ENCODE results near the gene RYR1.
"Not testable (repeated sequence)": the region's sequence is repeated elsewhere in the genome, so short reads cannot be mapped to it uniquely, and the experiment has no call there.

Gene RYR1

DNA sequence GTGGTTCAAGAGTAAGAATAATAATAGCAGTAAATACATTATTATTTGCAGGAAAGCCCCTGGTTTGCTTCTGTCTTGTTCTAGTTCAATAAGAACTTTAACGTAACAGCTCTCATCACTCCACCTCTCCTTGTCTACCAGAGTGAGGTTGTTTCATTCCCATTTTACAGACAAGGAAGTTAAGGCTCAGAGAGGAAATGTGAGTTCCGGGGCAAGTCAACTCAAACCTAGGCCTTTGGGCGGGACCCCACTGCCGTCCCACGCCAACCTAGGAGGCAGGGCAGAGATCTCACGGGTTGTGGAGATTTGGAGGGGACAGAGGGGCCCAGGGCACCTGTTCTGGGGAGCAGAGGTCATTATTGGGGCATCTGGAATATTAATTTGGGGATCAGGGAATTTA, 182.8 kb downstream of the RYR1 start:
- DNase-seq (ENCODE audit: low read depth): no peak

DNA sequence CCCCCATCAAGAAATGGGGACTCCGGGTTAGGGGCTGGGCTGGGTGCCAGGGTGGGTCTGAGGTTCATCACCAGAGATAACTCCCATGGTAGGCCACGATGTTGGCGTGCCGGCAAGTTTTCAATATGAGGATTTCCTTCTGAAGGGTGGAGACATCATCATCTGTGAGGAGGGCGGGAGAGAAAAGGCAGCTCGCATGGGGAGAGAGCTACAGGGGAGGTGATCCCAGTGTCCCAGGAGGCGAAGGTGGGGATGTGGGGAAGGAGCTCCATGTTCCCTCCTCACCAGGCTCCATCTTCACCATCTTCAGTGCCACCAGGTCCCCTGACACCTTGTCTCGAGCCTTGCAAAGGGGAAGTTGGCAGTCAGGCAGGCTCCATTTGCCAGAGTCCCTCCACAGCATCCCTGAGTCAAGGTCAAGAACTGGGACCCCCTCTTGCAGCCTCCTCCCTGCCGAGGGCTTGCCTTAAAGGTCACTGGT, 183.8 kb downstream of the RYR1 start:
- no peak for DNase-seq (ENCODE audit: low read depth)

DNA sequence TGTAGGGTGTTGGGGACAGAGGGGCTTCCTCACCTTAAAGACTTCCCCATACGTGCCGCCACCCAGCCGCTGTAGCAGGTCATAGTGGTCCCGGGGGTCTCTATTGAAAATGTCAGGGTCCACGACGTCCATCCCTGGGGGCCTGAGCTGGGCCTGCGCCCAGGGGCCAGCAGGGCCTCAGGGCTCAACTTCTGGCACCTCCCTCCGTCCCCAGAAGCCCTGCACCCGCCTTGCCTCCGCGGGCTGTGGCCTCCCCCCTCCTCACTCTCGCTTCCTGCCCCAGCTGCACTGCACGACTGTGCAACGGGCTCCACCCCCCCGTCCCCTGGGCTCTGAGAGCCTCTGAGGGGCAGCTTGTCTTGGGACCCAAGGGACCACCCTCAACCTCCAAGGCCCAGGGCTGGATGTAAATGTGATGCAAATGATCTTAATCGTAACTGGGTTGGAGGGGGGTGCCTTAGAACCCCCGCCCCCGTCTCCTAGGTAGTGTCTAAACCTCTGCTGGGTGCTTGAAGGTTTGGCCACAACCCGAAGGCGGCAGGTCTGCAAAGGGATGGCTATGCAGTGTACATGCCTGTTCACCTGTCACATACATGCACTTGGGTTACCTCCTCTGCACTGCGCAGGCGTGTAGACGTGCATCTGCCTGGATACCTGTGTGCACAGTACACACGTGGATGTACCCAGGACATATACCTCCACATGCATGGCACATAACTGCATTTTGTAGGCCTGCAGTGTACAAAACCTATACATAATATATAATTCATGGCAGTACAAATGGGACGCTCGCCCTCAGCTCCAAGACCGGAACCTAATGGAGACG, 184.5 kb downstream of the RYR1 start, which contains the start of gene MAP4K1:
Gene MAP4K1 (minus strand): TSS at position 190 of the 826 bp plus-strand sequence. CDS start 58 bp downstream, at position 132.
- DNase-seq (ENCODE audit: low read depth): no peak

DNA sequence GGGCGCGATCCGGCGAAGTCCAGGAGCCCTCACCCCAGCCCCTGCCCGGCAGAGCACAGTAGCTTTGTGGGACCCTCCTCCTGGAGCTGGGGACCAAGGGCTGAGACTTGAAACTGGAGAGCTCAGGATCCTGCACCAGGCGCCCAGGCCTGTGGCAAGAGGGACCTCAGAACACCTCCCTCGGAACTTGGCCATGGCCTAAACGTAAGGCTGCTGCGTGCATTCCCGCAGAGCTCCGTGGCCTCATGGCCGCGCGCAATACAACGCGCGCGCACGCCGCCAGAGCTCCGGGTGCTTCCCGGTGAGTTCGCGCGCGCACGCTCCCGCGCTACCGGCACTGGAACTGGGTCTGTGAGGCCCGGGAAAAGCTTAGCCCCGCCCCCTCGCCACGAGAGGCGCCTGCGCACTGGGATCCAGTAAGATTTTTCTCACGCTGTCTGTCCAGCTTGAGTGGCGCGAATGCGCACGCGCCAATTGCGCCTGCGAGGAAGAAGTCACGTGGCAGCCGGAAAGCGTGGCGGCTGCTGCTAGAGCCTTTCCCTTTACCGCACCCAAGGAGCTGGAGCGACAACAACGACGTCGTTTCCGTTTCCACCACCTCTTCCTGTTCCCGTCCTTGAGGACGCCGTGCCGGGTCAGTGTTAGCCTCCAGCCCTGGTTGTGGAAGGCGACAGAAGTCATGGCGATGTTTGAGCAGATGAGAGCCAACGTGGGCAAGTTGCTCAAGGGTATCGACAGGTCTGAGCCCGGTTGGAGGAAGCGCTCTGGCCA, 185.3 kb downstream of the RYR1 start, which contains the start of gene EIF3K:
Gene EIF3K (plus strand): TSS at position 599 of the 771 bp plus-strand sequence. CDS start 81 bp downstream, at position 680.
- DNase-seq (ENCODE audit: low read depth): peak; percentile 98

DNA sequence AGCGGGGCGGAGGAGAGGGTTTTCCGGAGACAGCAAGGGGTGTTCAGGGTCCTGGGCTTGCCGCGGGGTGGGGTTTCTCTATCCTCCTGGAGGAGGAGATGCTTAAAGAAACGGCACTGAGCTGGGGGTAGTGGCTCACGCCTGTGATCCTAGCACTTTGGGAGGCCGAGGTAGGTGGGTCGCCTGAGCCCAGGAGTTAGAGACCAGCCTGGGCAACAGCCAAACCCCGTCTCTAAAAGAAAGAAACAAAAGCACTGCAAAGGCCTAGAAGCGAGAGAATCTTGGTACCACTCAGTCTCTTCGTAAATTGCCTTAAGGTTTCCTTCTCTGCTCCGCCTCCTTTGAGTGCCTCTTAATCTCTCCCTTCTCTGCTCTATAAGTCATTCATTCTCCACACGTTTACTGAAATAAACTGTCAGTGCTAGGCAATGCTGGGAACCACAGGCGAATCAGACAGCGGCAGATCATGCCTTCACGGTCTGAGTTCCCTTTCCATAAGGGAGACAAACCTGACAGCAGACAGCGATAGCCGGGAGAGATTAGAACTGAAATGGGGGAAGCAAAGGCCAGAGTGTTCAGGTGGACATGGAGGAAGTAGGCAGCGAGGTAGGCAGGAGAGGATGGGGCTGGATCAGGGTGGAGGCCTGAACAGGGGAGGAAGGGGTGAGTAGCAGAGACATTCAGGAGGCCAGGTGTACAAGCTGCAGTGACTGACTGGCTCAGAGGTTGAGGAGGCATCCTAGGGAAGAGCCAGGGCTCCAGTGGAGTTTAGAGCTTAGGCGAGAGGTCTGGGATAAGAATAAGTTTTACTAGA, 186.1 kb downstream of the RYR1 start:
- DNase-seq (ENCODE audit: low read depth): no peak

DNA sequence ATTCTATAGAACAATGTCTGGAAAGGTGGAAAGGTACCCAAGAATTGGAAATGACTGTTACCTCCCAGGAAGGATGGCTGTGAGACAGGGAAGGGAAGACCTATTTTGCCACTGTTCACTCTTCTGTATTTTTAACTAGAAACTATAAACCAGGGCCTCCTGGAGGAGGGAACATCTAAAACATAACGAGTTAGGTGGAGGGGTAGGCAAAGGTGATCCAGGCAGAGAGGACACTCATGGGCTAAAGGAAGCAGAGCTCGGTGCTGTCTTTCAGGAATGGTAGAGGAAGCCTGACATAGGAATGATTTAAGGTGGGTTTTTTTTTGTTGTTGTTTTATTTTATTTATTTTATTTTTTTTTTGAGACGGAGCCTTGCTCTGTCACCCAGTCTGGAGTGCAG, 191.3 kb downstream of the RYR1 start:
- DNase-seq (ENCODE audit: low read depth): no peak

DNA sequence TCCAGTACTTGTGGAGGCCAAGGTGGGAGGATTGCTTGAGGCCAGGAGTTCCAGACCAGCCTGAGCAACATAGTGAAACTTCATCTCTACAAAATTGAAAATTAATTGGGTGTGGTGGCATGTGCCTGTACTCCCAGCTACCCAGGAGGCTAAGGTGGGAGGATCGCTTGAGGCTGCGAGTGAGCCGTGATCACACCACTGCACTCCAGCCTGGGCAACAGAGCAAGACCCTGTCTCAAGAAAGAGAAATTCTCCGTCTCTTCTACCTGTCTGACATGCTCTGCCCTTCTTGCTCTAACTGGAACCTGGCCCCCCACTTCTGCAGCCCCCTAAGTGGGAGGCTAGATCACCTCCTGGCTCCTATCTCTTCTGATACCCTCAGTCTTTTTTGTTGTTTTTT, 192.9 kb downstream of the RYR1 start:
- no peak for DNase-seq (ENCODE audit: low read depth)

DNA sequence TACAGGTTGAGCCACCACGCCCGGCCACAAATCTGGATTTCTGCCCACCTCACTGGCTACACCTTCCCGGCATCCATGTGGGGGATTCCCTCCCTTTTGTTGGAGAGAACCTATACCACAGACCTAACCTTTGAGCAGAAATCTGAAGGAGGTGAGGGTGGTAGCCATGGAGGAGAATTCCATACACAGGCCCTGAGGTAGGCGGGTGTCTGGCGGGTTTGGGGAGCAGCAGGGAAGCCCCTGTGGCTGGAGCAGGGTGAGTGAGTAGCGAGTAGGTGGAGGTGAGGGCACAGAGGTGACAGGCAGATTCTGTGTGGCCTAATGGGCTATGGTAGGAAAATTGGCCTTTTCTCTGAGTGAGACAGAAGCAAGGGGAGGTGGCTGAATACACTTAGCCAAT, 196.1 kb downstream of the RYR1 start:
- DNase-seq (ENCODE audit: low read depth): no peak

DNA sequence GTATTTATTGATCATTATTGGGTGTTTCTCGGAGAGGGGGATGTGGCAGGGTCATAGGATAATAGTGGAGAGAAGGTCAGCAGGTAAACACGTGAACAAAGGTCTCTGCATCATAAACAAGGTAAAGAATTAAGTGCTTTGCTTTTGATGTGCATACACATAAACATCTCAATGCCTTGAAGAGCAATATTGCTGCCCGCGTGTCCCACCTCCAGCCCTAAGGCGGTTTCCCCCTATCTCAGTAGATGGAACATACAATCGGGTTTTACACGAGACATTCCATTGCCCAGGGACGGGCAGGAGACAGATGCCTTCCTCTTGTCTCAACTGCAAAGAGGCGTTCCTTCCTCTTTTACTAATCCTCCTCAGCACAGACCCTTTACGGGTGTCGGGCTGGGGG, 197.8 kb downstream of the RYR1 start:
- DNase-seq (ENCODE audit: low read depth): not testable (repeated sequence)

DNA sequence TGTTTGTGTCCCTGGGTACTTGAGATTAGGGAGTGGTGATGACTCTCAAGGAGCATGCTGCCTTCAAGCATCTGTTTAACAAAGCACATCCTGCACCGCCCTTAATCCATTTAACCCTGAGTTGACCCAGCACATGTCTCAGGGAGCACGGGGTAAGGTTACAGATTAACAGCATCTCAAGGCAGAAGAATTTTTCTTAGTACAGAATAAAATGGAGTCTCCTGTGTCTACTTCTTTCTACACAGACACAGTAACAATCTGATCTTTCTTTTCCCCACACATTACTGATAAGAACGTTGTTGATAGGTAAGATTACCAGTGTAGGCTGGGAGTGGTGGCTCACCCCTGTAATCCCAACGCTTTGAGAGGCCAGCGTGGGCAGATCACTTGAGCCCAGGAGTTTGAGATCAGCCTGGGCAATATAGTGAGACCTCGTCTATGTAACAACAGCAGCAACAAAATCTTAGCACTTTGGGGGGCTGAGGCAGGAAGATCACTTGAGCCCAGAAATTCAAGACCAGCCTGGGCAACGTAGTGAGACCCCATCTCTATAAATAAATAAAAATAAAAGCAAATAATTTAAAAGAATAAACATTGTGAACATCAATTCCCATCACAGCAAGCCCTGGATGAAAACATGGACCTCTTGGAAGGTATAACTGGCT, 198.5 kb downstream of the RYR1 start:
- DNase-seq (ENCODE audit: low read depth): not testable (repeated sequence)

DNA sequence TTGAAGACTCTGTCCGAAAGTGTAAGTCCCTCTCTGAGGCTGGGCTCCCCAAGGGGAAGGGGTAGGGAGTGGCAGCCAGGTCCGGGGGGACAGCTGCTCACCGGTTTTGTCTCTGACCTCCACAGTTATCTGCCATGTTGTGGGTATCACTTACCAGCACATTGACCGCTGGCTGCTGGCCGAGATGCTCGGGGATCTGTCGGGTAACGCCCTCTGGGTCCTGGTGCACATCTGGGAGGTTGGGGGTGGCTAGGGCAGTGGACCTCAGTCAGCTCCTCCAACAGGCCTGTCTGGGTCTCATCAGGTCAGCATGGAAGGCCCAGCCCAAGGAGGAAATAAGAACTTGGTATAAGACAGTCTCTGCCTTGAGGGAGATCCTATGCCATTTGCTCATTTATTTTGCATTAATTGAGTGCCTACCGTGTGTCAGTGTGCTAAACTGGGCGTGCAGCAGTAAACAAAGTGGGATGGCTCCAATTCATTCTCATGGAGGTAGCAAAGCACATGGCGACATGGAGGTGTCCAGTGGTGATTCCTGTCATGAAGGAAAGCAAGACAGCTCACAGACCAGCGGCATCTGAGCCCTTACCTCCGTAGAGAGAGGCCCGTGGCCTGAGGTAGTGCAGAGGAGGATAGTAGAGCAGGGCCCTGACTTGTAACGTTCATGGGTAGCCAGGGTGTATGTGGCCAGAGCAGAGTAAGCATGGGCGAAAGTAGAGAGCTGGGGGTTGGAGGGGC, 199.2 kb downstream of the RYR1 start:
- DNase-seq (ENCODE audit: low read depth): no peak

DNA sequence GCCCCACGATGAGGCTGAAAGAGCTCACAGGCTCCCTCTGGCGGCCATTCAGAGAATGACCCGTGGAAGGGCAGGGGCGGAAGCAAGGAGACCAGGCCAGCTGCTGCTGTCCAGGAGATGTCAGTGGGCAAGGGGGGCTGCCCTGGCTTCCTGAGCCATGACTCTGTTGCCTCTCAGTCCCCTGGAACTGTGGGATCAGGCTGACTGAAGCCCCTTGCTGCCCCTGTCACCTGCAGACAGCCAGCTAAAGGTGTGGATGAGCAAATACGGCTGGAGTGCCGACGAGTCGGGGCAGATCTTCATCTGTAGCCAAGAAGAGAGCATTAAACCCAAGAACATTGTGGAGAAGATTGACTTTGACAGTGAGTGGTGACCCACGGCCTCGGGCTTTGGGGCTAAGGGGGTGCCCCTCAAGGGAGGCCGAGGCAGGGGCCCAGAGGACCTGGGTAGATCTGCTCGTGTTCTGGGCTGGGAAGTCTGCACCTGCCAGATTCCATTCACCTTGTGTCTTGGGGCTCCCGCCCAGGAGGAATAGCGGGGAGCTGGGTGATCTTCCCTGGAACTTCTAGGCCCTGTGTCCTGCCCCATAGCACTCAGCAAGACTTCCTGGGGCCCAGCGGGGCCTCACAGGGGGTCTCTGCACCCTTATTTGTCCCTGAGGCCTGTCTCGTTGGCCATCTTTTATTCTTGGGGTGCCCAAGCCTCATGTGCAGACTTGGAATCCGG, 201.4 kb downstream of the RYR1 start:
- peak; percentile 46 for DNase-seq (ENCODE audit: low read depth)

DNA sequence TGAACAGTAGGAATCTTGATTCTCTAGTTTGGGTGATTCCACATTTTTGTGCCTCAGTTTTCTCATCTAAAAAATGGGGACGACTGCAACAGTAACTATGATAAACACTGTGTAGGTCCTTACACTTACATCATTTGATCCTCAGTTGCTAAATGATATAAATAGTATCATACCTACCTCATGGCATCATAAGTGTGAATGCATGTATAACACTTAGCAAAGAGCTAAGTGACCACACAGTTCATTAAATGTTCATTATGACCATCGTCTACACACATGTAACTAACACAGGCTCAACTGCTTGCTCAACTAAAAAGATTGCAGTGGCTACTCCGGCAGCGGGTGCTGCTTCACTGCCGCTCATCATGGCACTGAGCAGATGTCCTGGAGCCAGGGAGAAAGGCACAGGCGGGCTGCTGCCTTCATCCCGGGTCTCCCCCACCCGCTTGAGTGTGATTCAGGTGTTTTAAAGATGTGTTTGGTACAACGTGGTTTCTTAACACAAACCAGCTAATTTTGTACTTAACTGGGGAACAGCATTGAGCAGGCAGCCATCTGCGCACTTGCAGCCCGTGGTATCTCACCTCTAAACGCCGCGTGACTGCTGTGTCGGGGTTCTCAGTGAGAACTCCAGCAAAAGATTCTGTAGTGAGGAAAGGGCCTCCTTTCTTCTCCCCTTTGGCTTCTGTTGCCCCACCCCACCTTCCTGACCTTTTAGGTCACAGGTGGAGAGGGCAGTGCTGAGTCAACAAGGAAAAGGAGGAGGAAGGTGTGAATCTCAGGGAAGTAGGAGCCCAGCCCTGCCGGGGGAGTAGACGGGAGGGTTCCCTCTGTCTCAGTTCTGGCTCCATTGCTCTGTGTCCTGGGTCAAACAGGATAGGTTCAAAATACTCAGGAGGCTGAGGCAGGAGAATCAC, 202.2 kb downstream of the RYR1 start:
- DNase-seq (ENCODE audit: low read depth): no peak

Data from fibroblast of gingiva (primary cell).